HCT116 (cell line): ENCODE results near the gene BCR. TPM values are rescaled to one million over a fixed set of nuclear protein-coding genes. Genes with fewer than 3 reads are reported as not detected.

Experiments used
- ATAC-seq: fragments of 200-7000 bp; cut with Tn5 transposase; 2 replicates; pipeline ENCODE4 v1.9.1; 2020; ENCODE audit warnings: mild to moderate bottlenecking, moderate library complexity
- BruUV-seq: library from RNA; stranded (reverse); fragments of 400-500 nt; replicated peaks from 2 replicates; lab custom pipeline; 2021; lab: Mats Ljungman, UMichigan
- CTCF ChIA-PET: fragments of 300-600 bp; sonication (Branson Sonifier 250); formaldehyde crosslinking; loops from one replicate; lab custom pipeline; 2021; ENCODE audit warnings: antibody characterized with exemption; lab: Charles Lee
- POLR2A ChIA-PET: fragments of 300-600, 350-600 bp; sonication (Branson Sonifier 250); formaldehyde crosslinking; loops from one replicate; lab custom pipeline; 2021; ENCODE audit warnings: antibody characterized with exemption; lab: Charles Lee
- RAD21 ChIA-PET, 2 experiments: fragments of 300-600 bp; sonication (Branson Sonifier 250); formaldehyde crosslinking; loops; one replicate each; lab custom pipeline; 2023; ENCODE audit warnings: low total read pairs in 2 of 2; ENCODE audit not compliant: uncharacterized antibody in 2 of 2, unreplicated experiment in 2 of 2, low non-redundant PET in 1 of 2; lab: Charles Lee
- DNase-seq: peaks from one replicate; pipeline ENCODE4 v3.0.0-alpha.2; 2010; ENCODE audit warnings: low read depth, low spot score
- H2AFZ ChIP-seq: fragments of 200-600 bp; shearing (Covaris generic), sonication (generic); 2 replicates; pipeline ENCODE4 v1.6.1; 2017; ENCODE audit warnings: low read depth, mixed run types, mixed read lengths, antibody characterized with exemption, low read length; ENCODE audit not compliant: poor library complexity, severe bottlenecking
- H3K27ac ChIP-seq: 2 replicates; pipeline ENCODE4 v1.5.1; 2012; ENCODE audit warnings: low read depth, low read length
- H3K27me3 ChIP-seq: fragments of 200-600 bp; sonication (generic); 2 replicates; pipeline ENCODE4 v1.6.1; 2016; ENCODE audit warnings: mixed run types, low read length, mixed read lengths; ENCODE audit not compliant: insufficient read depth
- H3K36me3 ChIP-seq, 2 experiments: fragments of 200-500 bp in 1 of 2; fragments of 200-600 bp in 1 of 2; sonication (Bioruptor generic) in 1 of 2; sonication (generic) in 1 of 2; 2 replicates each; pipeline versions ENCODE4 v1.5.1 to v1.6.1; 2014 to 2016; ENCODE audit warnings: low read length in 2 of 2, inconsistent platforms in 1 of 2, mixed read lengths in 1 of 2, mixed run types in 1 of 2; ENCODE audit not compliant: insufficient read depth in 2 of 2, control insufficient read depth in 1 of 2
- H3K4me1 ChIP-seq, 2 experiments: fragments of 200-600 bp in 1 of 2; sonication (generic) in 1 of 2; 2 replicates each; pipeline versions ENCODE4 v1.5.1 to v1.6.1; 2012 to 2017; ENCODE audit warnings: low read length in 2 of 2, inconsistent platforms in 1 of 2, mild to moderate bottlenecking in 1 of 2, mixed read lengths in 1 of 2, mixed run types in 1 of 2, moderate library complexity in 1 of 2; ENCODE audit not compliant: insufficient read depth in 2 of 2, control insufficient read depth in 1 of 2
- H3K4me2 ChIP-seq: fragments of 200-600 bp; sonication (generic); 2 replicates; pipeline ENCODE4 v1.6.1; 2017; ENCODE audit warnings: mixed run types, low read length, mixed read lengths
- H3K4me3 ChIP-seq, 2 experiments: fragments of 200-600 bp in 1 of 2; sonication (generic) in 1 of 2; replicated peaks in 1 of 2; 2 replicates each; pipeline ENCODE4 v1.5.1; 2011 to 2016; ENCODE audit warnings: low read length in 2 of 2, control low read depth in 1 of 2, low read depth in 1 of 2, mild to moderate bottlenecking in 1 of 2, mixed read lengths in 1 of 2, mixed run types in 1 of 2
- H3K79me2 ChIP-seq: fragments of 200-600 bp; sonication (generic); 2 replicates; pipeline ENCODE4 v1.6.1; 2017; ENCODE audit warnings: mild to moderate bottlenecking, mixed run types, low read length, moderate library complexity, mixed read lengths; ENCODE audit not compliant: insufficient read depth
- H3K9ac ChIP-seq: fragments of 200-600 bp; sonication (generic); 2 replicates; pipeline ENCODE4 v1.6.1; 2016; ENCODE audit warnings: low read length, mixed read lengths
- H3K9me2 ChIP-seq: fragments of 200-600 bp; sonication (generic), shearing (Covaris generic); 2 replicates; pipeline ENCODE4 v1.6.1; 2017; ENCODE audit warnings: mixed run types, mild to moderate bottlenecking, moderate library complexity; ENCODE audit not compliant: insufficient read depth
- H3K9me3 ChIP-seq, 2 experiments: fragments of 200-500 bp in 1 of 2; fragments of 200-600 bp in 1 of 2; sonication (Bioruptor generic) in 1 of 2; sonication (generic) in 1 of 2; 2 replicates each; pipeline ENCODE4 v1.6.1; 2014 to 2017; ENCODE audit warnings: low read length in 2 of 2, mixed read lengths in 2 of 2, inconsistent platforms in 1 of 2, low read depth in 1 of 2, mild to moderate bottlenecking in 1 of 2, mixed run types in 1 of 2, moderate library complexity in 1 of 2; ENCODE audit not compliant: control insufficient read depth in 1 of 2, insufficient read depth in 1 of 2
- H4K20me1 ChIP-seq: fragments of 200-600 bp; sonication (generic), shearing (Covaris generic); 2 replicates; pipeline ENCODE4 v1.6.1; 2017; ENCODE audit warnings: mixed run types, mild to moderate bottlenecking, moderate library complexity; ENCODE audit not compliant: insufficient read depth
- CBX3 ChIP-seq: IDR thresholded peaks from 2 replicates; pipeline ENCODE4 v1.6.1; 2012; ENCODE audit warnings: low read depth
- EGR1 ChIP-seq: IDR thresholded peaks from 2 replicates; pipeline ENCODE4 v1.6.1; 2012; ENCODE audit warnings: low read depth
- ELF1 ChIP-seq: IDR thresholded peaks from 2 replicates; pipeline ENCODE4 v1.6.1; 2012; ENCODE audit warnings: low read depth, borderline replicate concordance
- EZH2 ChIP-seq: fragments of 200-600 bp; sonication (generic); IDR thresholded peaks from 2 replicates; pipeline ENCODE4 v1.6.1; 2017; ENCODE audit warnings: antibody characterized with exemption, mixed run types
- EZH2phosphoT487 ChIP-seq: fragments of 200-600 bp; IDR thresholded peaks from 2 replicates; pipeline ENCODE4 v1.6.1; 2018; ENCODE audit warnings: antibody characterized with exemption, borderline replicate concordance
- FOSL1 ChIP-seq: IDR thresholded peaks from 2 replicates; pipeline ENCODE4 v1.6.1; 2012; ENCODE audit warnings: low read depth
- JUND ChIP-seq: IDR thresholded peaks from 2 replicates; pipeline ENCODE4 v1.6.1; 2012
- MAX ChIP-seq: IDR thresholded peaks from 2 replicates; pipeline ENCODE4 v1.6.1; 2012
- POLR2A ChIP-seq: IDR thresholded peaks from 2 replicates; pipeline ENCODE4 v1.7.0; 2011; ENCODE audit warnings: borderline replicate concordance; ENCODE audit not compliant: insufficient read depth, insufficient read length; ENCODE audit errors: extremely low read depth
- POLR2AphosphoS5 ChIP-seq: IDR thresholded peaks from 2 replicates; pipeline ENCODE4 v1.6.1; 2011; ENCODE audit warnings: mild to moderate bottlenecking, low read depth, low read length, moderate library complexity
- RAD21 ChIP-seq: IDR thresholded peaks from 2 replicates; pipeline ENCODE4 v1.6.1; 2012; ENCODE audit warnings: low read depth, mild to moderate bottlenecking
- SIN3A ChIP-seq: IDR thresholded peaks from 2 replicates; pipeline ENCODE4 v1.6.1; 2012; ENCODE audit warnings: low read depth
- SP1 ChIP-seq: IDR thresholded peaks from 2 replicates; pipeline ENCODE4 v1.6.1; 2012; ENCODE audit warnings: low read depth
- SRF ChIP-seq: IDR thresholded peaks from 2 replicates; pipeline ENCODE4 v1.6.1; 2012; ENCODE audit warnings: low read depth
- YY1 ChIP-seq: IDR thresholded peaks from 2 replicates; pipeline ENCODE4 v1.6.1; 2011; ENCODE audit warnings: low read length, low read depth, moderate library complexity, mild to moderate bottlenecking; ENCODE audit not compliant: insufficient replicate concordance; ENCODE audit errors: extremely low read depth
- ZBTB33 ChIP-seq: IDR thresholded peaks from 2 replicates; pipeline ENCODE4 v1.6.1; 2011; ENCODE audit warnings: mild to moderate bottlenecking, low read length, moderate library complexity; ENCODE audit not compliant: insufficient replicate concordance; ENCODE audit errors: extremely low read depth
- ZFX ChIP-seq: fragments of 450-650 bp; IDR thresholded peaks from 2 replicates; pipeline ENCODE4 v1.6.1; 2017
- intact Hi-C: fragments of 100-400 bp; cut with micrococcal nuclease; formaldehyde crosslinking; loops from 2 replicates; pipeline ENCODE4 v1.10.0; 2022
- total RNA-seq: library from RNA; stranded (reverse); gene quantifications from one replicate; pipeline ENCODE4 v1.2.1, GENCODE V29; 2021; ENCODE audit not compliant: unreplicated experiment
- TF ChIP-seq, protein P1 (sequence below): IDR thresholded peaks from 2 replicates; pipeline ENCODE4 v1.6.1; 2012

BCR gene
- total RNA-seq, 1 experiment from 2014 or later, result 39.7 TPM

DNA sequence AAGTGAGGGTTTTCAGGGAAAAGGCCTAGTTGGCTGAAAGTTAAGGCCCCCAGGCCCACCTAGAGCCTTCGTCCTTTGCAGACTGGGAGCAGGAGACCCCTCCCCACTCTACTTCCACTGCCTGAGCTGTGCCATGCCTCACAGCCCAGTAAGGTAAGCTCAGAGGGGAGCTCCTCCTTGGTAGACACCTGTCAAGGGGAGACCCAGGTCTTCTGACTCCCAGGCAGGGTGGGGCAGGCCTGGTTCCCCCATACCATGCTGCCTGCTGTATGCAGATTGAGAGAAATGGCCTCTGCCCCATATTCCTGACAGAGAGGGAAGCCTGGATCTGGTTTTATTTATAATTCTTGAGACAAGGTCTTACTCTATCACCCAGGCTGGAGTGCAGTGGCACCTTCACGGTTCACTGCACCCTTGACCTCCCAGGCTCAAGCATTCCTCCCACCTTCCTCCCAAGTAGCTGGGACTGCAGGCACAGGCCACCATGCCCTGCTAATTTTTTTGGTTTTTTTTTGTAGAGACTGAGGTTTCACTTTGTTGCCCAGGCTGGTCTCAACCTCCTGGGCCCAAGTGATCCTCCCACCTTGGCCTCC, 34.3 kb upstream of the BCR start:
- no peaks in the 10 kb centered on the region for H3K27me3 ChIP-seq
- ChIA-PET POLR2A (interaction anchor here (1.4 kb wide), 1 partner anchor 10 kb away, joined by 4 read pairs; no protein-coding TSS in a partner anchor), CTCF (interaction anchor here (0.9 to 2.7 kb wide), 6 partner anchors 11 to 231 kb away, joined by 3 to 20 read pairs (median 6); no protein-coding TSS in a partner anchor), RAD21 (interaction anchor here in 1 of 2 experiments (1.5 kb wide), 1 partner anchor 136 kb away, joined by 4 read pairs; no protein-coding TSS in a partner anchor)
- peak overlapping the region; percentile 17 for H3K27ac ChIP-seq
- no TSS peak for BruUV-seq
- H3K4me1 ChIP-seq, result peaks cover 14 to 36% of the 10 kb centered on the region in 2 experiments
- intact Hi-C loops, result no loop called here
- no peak overlapping the region for H2AFZ ChIP-seq
- H3K9me3 ChIP-seq, result no peaks in the 10 kb centered on the region
- H4K20me1 ChIP-seq, result no peaks in the 10 kb centered on the region
- peak overlapping the region; percentile 89 for H3K4me2 ChIP-seq
- peak overlapping the region; percentile 75 for H3K9ac ChIP-seq
- no peaks in the 10 kb centered on the region for H3K9me2 ChIP-seq
- TF ChIP-seq ELF1 (no peak), FOSL1 (no peak), ZFX (no peak), SIN3A (no peak), EGR1 (no peak), ZBTB33 (no peak), CBX3 (no peak), RAD21 (no peak), JUND (no peak), MAX (no peak), SP1 (no peak), YY1 (no peak), EZH2 (no peak), POLR2AphosphoS5 (no peak), POLR2A (no peak), SRF (no peak), EZH2phosphoT487 (no peak)
- TF ChIP-seq, protein P1, sequence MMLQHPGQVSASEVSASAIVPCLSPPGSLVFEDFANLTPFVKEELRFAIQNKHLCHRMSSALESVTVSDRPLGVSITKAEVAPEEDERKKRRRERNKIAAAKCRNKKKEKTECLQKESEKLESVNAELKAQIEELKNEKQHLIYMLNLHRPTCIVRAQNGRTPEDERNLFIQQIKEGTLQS, result no peak
- H3K4me3 ChIP-seq, result peak overlapping the region; percentile 76
- H3K36me3 ChIP-seq, result no peaks in the 10 kb centered on the region
- ATAC-seq (no peak), DNase-seq (no peak)
- no peaks in the 10 kb centered on the region for H3K79me2 ChIP-seq
